SK-N-SH (cell line): Measurements from ENCODE around the gene PNLDC1. TPM values are rescaled to one million over a fixed set of nuclear protein-coding genes. Genes with fewer than 3 reads are reported as not detected.

Experiments
- CTCF ChIA-PET: fragments of 300-600, 350-600 bp; formaldehyde crosslinking; extraction: SDS; loops from one replicate; lab custom pipeline; 2021; lab: Yijun Ruan, JAX
- POLR2A ChIA-PET: fragments of 350-600 bp; sonication (Branson Sonifier 250); formaldehyde crosslinking; extraction: SDS; loops from one replicate; lab custom pipeline; 2020; ENCODE audit warnings: antibody characterized with exemption, inconsistent platforms; lab: Yijun Ruan, JAX
- DNase-seq: peaks from one replicate; pipeline ENCODE4 v3.0.0; 2012
- H2AFZ ChIP-seq: fragments of 200-600 bp; sonication (generic); 2 replicates; pipeline ENCODE4 v1.8.1; 2016; ENCODE audit warnings: antibody characterized with exemption, mild to moderate bottlenecking, low read depth
- H3F3A ChIP-seq: fragments of 200-600 bp; sonication (generic); replicated peaks from 2 replicates; pipeline ENCODE3; 2016; ENCODE audit warnings: antibody characterized with exemption, mild to moderate bottlenecking; ENCODE audit not compliant: insufficient read depth
- H3K27ac ChIP-seq, 2 experiments: fragments of 200-500 bp in 1 of 2; fragments of 200-600 bp in 1 of 2; sonication (Bioruptor generic) in 1 of 2; sonication (generic), shearing (Covaris generic) in 1 of 2; 2 replicates each; pipeline versions ENCODE4 v1.5.1 to v1.6.1; 2014 to 2016; ENCODE audit warnings: low read depth in 2 of 2, inconsistent platforms in 1 of 2, low read length in 1 of 2, mild to moderate bottlenecking in 1 of 2, mixed read lengths in 1 of 2
- H3K27me3 ChIP-seq: fragments of 200-600 bp; sonication (generic), shearing (Covaris generic); 2 replicates; pipeline ENCODE4 v1.6.1; 2016; ENCODE audit warnings: mixed run types; ENCODE audit not compliant: insufficient read depth
- H3K36me3 ChIP-seq, 2 experiments: fragments of 200-500 bp in 1 of 2; fragments of 200-600 bp in 1 of 2; sonication (Bioruptor generic) in 1 of 2; sonication (generic) in 1 of 2; replicated peaks in 1 of 2; 2 replicates each; pipeline versions ENCODE3 to v1.5.1; 2014 to 2016; ENCODE audit warnings: low read length in 1 of 2, mild to moderate bottlenecking in 1 of 2; ENCODE audit not compliant: insufficient read depth in 2 of 2, control insufficient read depth in 1 of 2
- H3K4me1 ChIP-seq, 2 experiments: fragments of 200-500 bp in 1 of 2; fragments of 200-600 bp in 1 of 2; sonication (Bioruptor generic) in 1 of 2; sonication (generic), shearing (Covaris generic) in 1 of 2; 2 replicates each; pipeline versions ENCODE4 v1.5.1 to v1.6.1; 2014 to 2016; ENCODE audit warnings: low read depth in 1 of 2, low read length in 1 of 2, mixed run types in 1 of 2; ENCODE audit not compliant: insufficient read depth in 2 of 2, control insufficient read depth in 1 of 2
- H3K4me2 ChIP-seq: fragments of 200-600 bp; sonication (generic), shearing (Covaris generic); 2 replicates; pipeline ENCODE4 v1.6.1; 2017; ENCODE audit warnings: mixed run types
- H3K4me3 ChIP-seq, 2 experiments: fragments of 200-500 bp in 1 of 2; fragments of 200-600 bp in 1 of 2; sonication (Bioruptor generic) in 1 of 2; sonication (generic), shearing (Covaris generic) in 1 of 2; 2 replicates each; pipeline versions ENCODE4 v1.5.1 to v1.8.1; 2014 to 2016; ENCODE audit warnings: low read depth in 2 of 2, inconsistent platforms in 1 of 2, low read length in 1 of 2, mild to moderate bottlenecking in 1 of 2, mixed read lengths in 1 of 2, moderate library complexity in 1 of 2
- H3K79me2 ChIP-seq: fragments of 200-600 bp; sonication (generic); 2 replicates; pipeline ENCODE4 v1.8.1; 2017; ENCODE audit warnings: mild to moderate bottlenecking; ENCODE audit not compliant: insufficient read depth
- H3K9ac ChIP-seq: fragments of 200-600 bp; sonication (generic); 2 replicates; pipeline ENCODE4 v1.6.1; 2017; ENCODE audit warnings: mixed run types
- H3K9me2 ChIP-seq: fragments of 200-600 bp; sonication (generic); 2 replicates; pipeline ENCODE4 v1.6.1; 2017; ENCODE audit warnings: mixed run types
- H3K9me3 ChIP-seq: fragments of 200-600 bp; sonication (generic); 2 replicates; pipeline ENCODE4 v1.6.1; 2017; ENCODE audit warnings: mixed run types, mild to moderate bottlenecking, moderate library complexity
- H4K20me1 ChIP-seq: fragments of 200-600 bp; sonication (generic); 2 replicates; pipeline ENCODE4 v1.6.1; 2017; ENCODE audit warnings: mild to moderate bottlenecking, mixed run types; ENCODE audit not compliant: insufficient read depth
- CHD2 ChIP-seq: fragments of 150-350 bp; IDR thresholded peaks from 2 replicates; pipeline ENCODE4 v1.6.1; 2018; ENCODE audit warnings: low read length; ENCODE audit not compliant: partially characterized antibody
- EZH2phosphoT487 ChIP-seq: fragments of 200-600 bp; sonication (generic); IDR thresholded peaks from 2 replicates; pipeline ENCODE4 v1.6.1; 2017; ENCODE audit warnings: low read depth, mixed run types, mild to moderate bottlenecking, antibody characterized with exemption, moderate library complexity, borderline replicate concordance
- FOXM1 ChIP-seq: IDR thresholded peaks from 2 replicates; pipeline ENCODE4 v1.4.0; 2012; ENCODE audit warnings: low read depth, mild to moderate bottlenecking
- MEF2A ChIP-seq: IDR thresholded peaks from 2 replicates; pipeline ENCODE4 v1.4.0; 2012; ENCODE audit warnings: low read depth, borderline replicate concordance
- NFIC ChIP-seq: IDR thresholded peaks from 2 replicates; pipeline ENCODE4 v1.4.0; 2012; ENCODE audit warnings: borderline replicate concordance
- POLR2AphosphoS5 ChIP-seq: IDR thresholded peaks from 2 replicates; pipeline ENCODE4 v1.6.1; 2012; ENCODE audit warnings: low read depth, low read length
- RCOR1 ChIP-seq: fragments of 150-350 bp; IDR thresholded peaks from 2 replicates; pipeline ENCODE4 v1.6.1; 2017; ENCODE audit warnings: antibody characterized with exemption, low read length
- RFX5 ChIP-seq: IDR thresholded peaks from 2 replicates; pipeline ENCODE4 v1.6.1; 2012; ENCODE audit warnings: mild to moderate bottlenecking, improper control_type of control experiment, low read length
- SIN3A ChIP-seq: IDR thresholded peaks from 2 replicates; pipeline ENCODE4 v1.6.1; 2012; ENCODE audit warnings: low read depth, mild to moderate bottlenecking, low read length, moderate library complexity, borderline replicate concordance
- SMC3 ChIP-seq: IDR thresholded peaks from 2 replicates; pipeline ENCODE4 v1.6.1; 2012; ENCODE audit warnings: low read depth, low read length, improper control_type of control experiment
- TEAD4 ChIP-seq: IDR thresholded peaks from 2 replicates; pipeline ENCODE4 v1.4.0; 2012; ENCODE audit warnings: mild to moderate bottlenecking, borderline replicate concordance; ENCODE audit not compliant: insufficient read depth
- USF2 ChIP-seq: fragments of 150-350 bp; IDR thresholded peaks from 2 replicates; pipeline ENCODE4 v1.6.1; 2017; ENCODE audit warnings: antibody characterized with exemption, low read length, low read depth, borderline replicate concordance
- WGBS: methylation state at CpG from one replicate; pipeline ENCODE4 v1.1.6; 2017; ENCODE audit warnings: low lambda C conversion rate; 5-methylcytosine and 5-hydroxymethylcytosine counted together
- polyA plus RNA-seq, 3 experiments: library from polyadenylated mRNA; depleted of rRNA; stranded (reverse); fragments of >200 nt; gene quantifications; 2 replicates each; pipeline ENCODE4 v1.2.3, GENCODE V29; 2012

PNLDC1 gene
- polyA plus RNA-seq, 1 of the 3 experiments (the other 2 are of a cell fraction) = not detected

- TF ChIP-seq USF2 (no peak), CHD2 (no peak), TEAD4 (no peak), SMC3 (no peak)
Measured at GRCh38 chr6:159808647-159809046, 8.6 kb downstream of the PNLDC1 start (continued).

GRCh38 chr6:159809149-159809548 lies 9.1 kb downstream of the PNLDC1 start:
- DNase-seq = no peak
- Histone ChIP-seq H3K27ac (no peak overlapping the region), H3F3A (no peaks in the 10 kb centered on the region), H3K9me3 (no peaks in the 10 kb centered on the region), H3K36me3 (no peaks in the 10 kb centered on the region), H3K9ac (no peak overlapping the region), H2AFZ (no peak overlapping the region), H3K4me3 (no peak overlapping the region), H3K4me1 (no peaks in the 10 kb centered on the region), H4K20me1 (no peaks in the 10 kb centered on the region), H3K9me2 (no peaks in the 10 kb centered on the region), H3K4me2 (no peak overlapping the region), H3K27me3 (no peaks in the 10 kb centered on the region), H3K79me2 (no peaks in the 10 kb centered on the region)
- ChIA-PET CTCF (no interaction called here), POLR2A (no interaction called here)
- TF ChIP-seq MEF2A (no peak), TEAD4 (no peak), POLR2AphosphoS5 (no peak), SIN3A (no peak), RCOR1 (no peak), EZH2phosphoT487 (no peak), CHD2 (no peak), FOXM1 (no peak)
- 81% methylated on average over 3 of the region's 4 CpGs for WGBS

GRCh38 chr6:159813781-159814180 lies 13.7 kb downstream of the PNLDC1 start:
- no peaks in the 10 kb centered on the region for H3K36me3 ChIP-seq
- ChIA-PET CTCF (no interaction called here), POLR2A (no interaction called here)
- H3K9me2 ChIP-seq = no peaks in the 10 kb centered on the region
- no peak overlapping the region for H3K27ac ChIP-seq
- no peaks in the 10 kb centered on the region for H3F3A ChIP-seq
- no peak overlapping the region for H3K9ac ChIP-seq
- H3K4me1 ChIP-seq = no peaks in the 10 kb centered on the region; a peak in 1 of 4 replicates
- H2AFZ ChIP-seq = no peak overlapping the region
- H3K9me3 ChIP-seq = no peaks in the 10 kb centered on the region
- TF ChIP-seq NFIC = no peak
- TF ChIP-seq RFX5 = no peak
- no peaks in the 10 kb centered on the region for H3K79me2 ChIP-seq
- no peaks in the 10 kb centered on the region for H4K20me1 ChIP-seq
- no peak for DNase-seq
- 70% methylated on average over 9 of the region's 9 CpGs for WGBS
- H3K27me3 ChIP-seq = no peaks in the 10 kb centered on the region; the same call in 1 of the 2 replicates
- no peak overlapping the region for H3K4me2 ChIP-seq
- no peak overlapping the region for H3K4me3 ChIP-seq
